ENCODE measurements around the gene UNK.
A peak's percentile ranks its signal among the peaks of the same experiment; 100 is the strongest.
"Not testable (repeated sequence)": the region's sequence is repeated elsewhere in the genome, so short reads cannot be mapped to it uniquely, and the experiment has no call there.

UNK gene

GRCh38 chr17:75754378-75755204 is 30.0 kb upstream of the UNK start:
- no peak for DNase-seq (ENCODE audit: low read depth)

- no peak for DNase-seq (ENCODE audit: low read depth)
Measured at GRCh38 chr17:75755205-75755901, 29.3 kb upstream of the UNK start.

- no peak for DNase-seq (ENCODE audit: low read depth)
Measured at GRCh38 chr17:75755990-75756389, 28.6 kb upstream of the UNK start.

- DNase-seq (ENCODE audit: low read depth), result no peak
Measured at GRCh38 chr17:75756451-75757085, 28.0 kb upstream of the UNK start.

GRCh38 chr17:75757086-75757681 is 27.4 kb upstream of the UNK start:
- DNase-seq (ENCODE audit: low read depth), result no peak

- DNase-seq (ENCODE audit: low read depth), result no peak
Measured at GRCh38 chr17:75758131-75758905, 26.3 kb upstream of the UNK start.

GRCh38 chr17:75759457-75759856 is 25.1 kb upstream of the UNK start:
- no peak for DNase-seq (ENCODE audit: low read depth)

- DNase-seq (ENCODE audit: low read depth), result not testable (repeated sequence)
Measured at GRCh38 chr17:75759978-75760640, 24.5 kb upstream of the UNK start.

GRCh38 chr17:75762513-75763268 is 21.9 kb upstream of the UNK start:
- no peak for DNase-seq (ENCODE audit: low read depth)

- no peak for DNase-seq (ENCODE audit: low read depth)
Measured at GRCh38 chr17:75763269-75763607, 21.4 kb upstream of the UNK start.

- no peak for DNase-seq (ENCODE audit: low read depth)
Measured at GRCh38 chr17:75763613-75764416, 20.8 kb upstream of the UNK start.

GRCh38 chr17:75764417-75764710 is 20.2 kb upstream of the UNK start:
- no peak for DNase-seq (ENCODE audit: low read depth)

- peak; percentile 65 for DNase-seq (ENCODE audit: low read depth)
Measured at GRCh38 chr17:75764711-75765421, 19.7 kb upstream of the UNK start, which contains the start of gene GALK1. TSS of gene GALK1 (minus strand) at chr17:75765192. CDS start at chr17:75765136, 56 bp downstream.

GRCh38 chr17:75765981-75766380 is 18.6 kb upstream of the UNK start:
- DNase-seq (ENCODE audit: low read depth), result no peak

GRCh38 chr17:75767881-75768280 is 16.7 kb upstream of the UNK start:
- no peak for DNase-seq (ENCODE audit: low read depth)

GRCh38 chr17:75769536-75769935 is 15.1 kb upstream of the UNK start:
- DNase-seq (ENCODE audit: low read depth), result no peak

- DNase-seq (ENCODE audit: low read depth), result no peak
Measured at GRCh38 chr17:75771334-75772281, 13.0 kb upstream of the UNK start.

Data from T follicular helper cell (primary cell).